Panc1 (cell line): ENCODE measurements around the gene COL26A1. TPM values are rescaled to one million over a fixed set of nuclear protein-coding genes. Genes with fewer than 3 reads are reported as not detected.

ENCODE experiments used
- ATAC-seq: fragments of 200-7000 bp; cut with Tn5 transposase; 2 replicates; pipeline ENCODE4 v1.9.1; 2020; ENCODE audit warnings: mild to moderate bottlenecking, moderate library complexity
- BruUV-seq: library from RNA; stranded (reverse); fragments of 400-500 nt; replicated peaks from 2 replicates; lab custom pipeline; 2021; lab: Mats Ljungman, UMichigan
- CTCF ChIA-PET: fragments of 300-600 bp; sonication (Branson Sonifier 250); formaldehyde crosslinking; loops from one replicate; lab custom pipeline; 2022; ENCODE audit warnings: antibody characterized with exemption; lab: Charles Lee
- POLR2A ChIA-PET: fragments of 300-600 bp; sonication (Branson Sonifier 250); formaldehyde crosslinking; loops from one replicate; lab custom pipeline; 2022; ENCODE audit warnings: antibody characterized with exemption; lab: Charles Lee
- DNase-seq: peaks from one replicate; pipeline ENCODE4 v3.0.0-alpha.2; 2010; ENCODE audit warnings: low read depth, low spot score
- H3K27ac ChIP-seq: 2 replicates; pipeline ENCODE4 v1.5.1; 2011; ENCODE audit warnings: mild to moderate bottlenecking, low read length, inconsistent platforms
- H3K27me3 ChIP-seq: fragments of 200-500 bp; sonication (Bioruptor generic); 2 replicates; pipeline ENCODE4 v1.6.0; 2014; ENCODE audit warnings: low read length, inconsistent platforms; ENCODE audit not compliant: control insufficient read depth, insufficient read depth
- H3K36me3 ChIP-seq: fragments of 200-500 bp; sonication (Bioruptor generic); 2 replicates; pipeline ENCODE4 v1.5.1; 2014; ENCODE audit warnings: inconsistent platforms, mild to moderate bottlenecking, low read length, moderate library complexity; ENCODE audit not compliant: control insufficient read depth, insufficient read depth
- H3K4me1 ChIP-seq: 2 replicates; pipeline ENCODE4 v1.5.1; 2011; ENCODE audit warnings: inconsistent platforms, mild to moderate bottlenecking, low read length, moderate library complexity; ENCODE audit not compliant: control insufficient read depth, insufficient read depth
- H3K4me3 ChIP-seq, 2 experiments: 2 replicates each; pipeline ENCODE4 v1.5.1; 2011 to 2012; ENCODE audit warnings: low read depth in 2 of 2, low read length in 2 of 2, mild to moderate bottlenecking in 2 of 2, inconsistent platforms in 1 of 2, moderate library complexity in 1 of 2
- H3K9me3 ChIP-seq: fragments of 200-500 bp; sonication (Bioruptor generic); 2 replicates; pipeline ENCODE4 v1.5.1; 2014; ENCODE audit warnings: low read depth, mild to moderate bottlenecking, inconsistent platforms, low read length, moderate library complexity; ENCODE audit not compliant: control insufficient read depth, insufficient read depth
- CTCF ChIP-seq: fragments of 450-650 bp; IDR thresholded peaks from 2 replicates; pipeline ENCODE4 v1.5.1; 2017; ENCODE audit warnings: mild to moderate bottlenecking
- POLR2AphosphoS5 ChIP-seq: IDR thresholded peaks from 2 replicates; pipeline ENCODE4 v1.6.1; 2012; ENCODE audit warnings: mild to moderate bottlenecking, low read depth, low read length, moderate library complexity
- SIN3A ChIP-seq: IDR thresholded peaks from 2 replicates; pipeline ENCODE4 v1.6.1; 2012; ENCODE audit warnings: low read depth, mild to moderate bottlenecking, low read length, moderate library complexity, borderline replicate concordance; ENCODE audit not compliant: insufficient read depth
- TCF7L2 ChIP-seq: IDR thresholded peaks from 2 replicates; pipeline ENCODE4 v1.6.1; 2011; ENCODE audit warnings: mild to moderate bottlenecking, low read depth, low read length, inconsistent platforms
- in situ Hi-C: cut with HindIII; loops from 2 replicates; pipeline ENCODE4 v1.10.0; 2016; ENCODE audit warnings: low sequenced_read_pairs, low pct_unique_long_range_greater_than_20kb
- intact Hi-C: fragments of 100-400 bp; cut with micrococcal nuclease; formaldehyde crosslinking; loops from one replicate; pipeline ENCODE4 v1.10.0; 2022; ENCODE audit not compliant: unreplicated experiment
- total RNA-seq: library from RNA; stranded (reverse); gene quantifications from one replicate; pipeline ENCODE4 v1.2.1, GENCODE V29; 2021; ENCODE audit not compliant: unreplicated experiment
- TF ChIP-seq, protein P1 (sequence below), 2 experiments: IDR thresholded peaks; 2 replicates each; pipeline ENCODE4 v1.6.1; 2011 to 2012; ENCODE audit warnings: low read depth in 2 of 2, control low read depth in 1 of 2, low read length in 1 of 2, mild to moderate bottlenecking in 1 of 2, moderate library complexity in 1 of 2; ENCODE audit not compliant: insufficient read depth in 1 of 2

The COL26A1 gene
- total RNA-seq, 1 experiment from 2014 or later, result 25.8 TPM

GRCh38 chr7:101543846-101544245 is 181.2 kb downstream of the COL26A1 start:
- no peaks in the 10 kb centered on the region for H3K9me3 ChIP-seq
- BruUV-seq, result no TSS peak
- H3K4me1 ChIP-seq, result peaks cover 3% of the 10 kb centered on the region
- no peaks in the 10 kb centered on the region for H3K36me3 ChIP-seq
- ATAC-seq (no peak), DNase-seq (no peak)
- H3K27me3 ChIP-seq, result no peaks in the 10 kb centered on the region
- in situ Hi-C loops, result no loop called here
- TF ChIP-seq SIN3A (no peak), CTCF (no peak), POLR2AphosphoS5 (no peak), TCF7L2 (no peak)
- TF ChIP-seq, protein P1, sequence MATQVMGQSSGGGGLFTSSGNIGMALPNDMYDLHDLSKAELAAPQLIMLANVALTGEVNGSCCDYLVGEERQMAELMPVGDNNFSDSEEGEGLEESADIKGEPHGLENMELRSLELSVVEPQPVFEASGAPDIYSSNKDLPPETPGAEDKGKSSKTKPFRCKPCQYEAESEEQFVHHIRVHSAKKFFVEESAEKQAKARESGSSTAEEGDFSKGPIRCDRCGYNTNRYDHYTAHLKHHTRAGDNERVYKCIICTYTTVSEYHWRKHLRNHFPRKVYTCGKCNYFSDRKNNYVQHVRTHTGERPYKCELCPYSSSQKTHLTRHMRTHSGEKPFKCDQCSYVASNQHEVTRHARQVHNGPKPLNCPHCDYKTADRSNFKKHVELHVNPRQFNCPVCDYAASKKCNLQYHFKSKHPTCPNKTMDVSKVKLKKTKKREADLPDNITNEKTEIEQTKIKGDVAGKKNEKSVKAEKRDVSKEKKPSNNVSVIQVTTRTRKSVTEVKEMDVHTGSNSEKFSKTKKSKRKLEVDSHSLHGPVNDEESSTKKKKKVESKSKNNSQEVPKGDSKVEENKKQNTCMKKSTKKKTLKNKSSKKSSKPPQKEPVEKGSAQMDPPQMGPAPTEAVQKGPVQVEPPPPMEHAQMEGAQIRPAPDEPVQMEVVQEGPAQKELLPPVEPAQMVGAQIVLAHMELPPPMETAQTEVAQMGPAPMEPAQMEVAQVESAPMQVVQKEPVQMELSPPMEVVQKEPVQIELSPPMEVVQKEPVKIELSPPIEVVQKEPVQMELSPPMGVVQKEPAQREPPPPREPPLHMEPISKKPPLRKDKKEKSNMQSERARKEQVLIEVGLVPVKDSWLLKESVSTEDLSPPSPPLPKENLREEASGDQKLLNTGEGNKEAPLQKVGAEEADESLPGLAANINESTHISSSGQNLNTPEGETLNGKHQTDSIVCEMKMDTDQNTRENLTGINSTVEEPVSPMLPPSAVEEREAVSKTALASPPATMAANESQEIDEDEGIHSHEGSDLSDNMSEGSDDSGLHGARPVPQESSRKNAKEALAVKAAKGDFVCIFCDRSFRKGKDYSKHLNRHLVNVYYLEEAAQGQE (IDR thresholded peaks at IDR 0.05; ENCODE audit: insufficient read depth in 1 of 2, low read depth in 2 of 2, low read length in 1 of 2), result no peak
- ChIA-PET POLR2A (no interaction called here), CTCF (interaction anchor here (1.7 kb wide), 1 partner anchor 729 kb away, joined by 9 read pairs; no protein-coding TSS in a partner anchor)
- no peak overlapping the region for H3K27ac ChIP-seq
- no peak overlapping the region for H3K4me3 ChIP-seq
- intact Hi-C loops, result loop anchor here (5.0 kb wide), 1 partner anchor 728 kb away; no protein-coding TSS in a partner anchor

GRCh38 chr7:101545441-101546190 is 182.9 kb downstream of the COL26A1 start:
- no peak overlapping the region for H3K27ac ChIP-seq
- ATAC-seq, result no peak
- DNase-seq, result no peak
- ChIA-PET POLR2A (interaction anchor here (0.6 kb wide), 1 partner anchor 540 kb away, joined by 3 read pairs; no protein-coding TSS in a partner anchor), CTCF (interaction anchor here (0.6 to 0.7 kb wide), 3 partner anchors 190 to 872 kb away, joined by 3 to 6 read pairs (median 4); no protein-coding TSS in a partner anchor)
- no peak for TF ChIP-seq POLR2AphosphoS5
- TF ChIP-seq, protein P1 (IDR thresholded peaks at IDR 0.05; ENCODE audit: insufficient read depth in 1 of 2, low read depth in 2 of 2, low read length in 1 of 2), result no peak
- no peak for TF ChIP-seq TCF7L2
- no peak for TF ChIP-seq CTCF
- no peak for TF ChIP-seq SIN3A
- intact Hi-C loops (no loop called here), in situ Hi-C loops (no loop called here)
- H3K27me3 ChIP-seq, result no peaks in the 10 kb centered on the region
- no peaks in the 10 kb centered on the region for H3K4me1 ChIP-seq
- H3K4me3 ChIP-seq, result no peak overlapping the region
- BruUV-seq, result no TSS peak
- no peaks in the 10 kb centered on the region for H3K36me3 ChIP-seq
- no peaks in the 10 kb centered on the region for H3K9me3 ChIP-seq
